ENCODE data around the gene GPR52.

Gene GPR52

GRCh38 chr1:174433451-174433850 is 14.3 kb upstream of the GPR52 start:
- DNase-seq = no peak
- H3K27ac ChIP-seq = no peak overlapping the region
- H3K9me3 ChIP-seq = no peaks in the 10 kb centered on the region
- no peak overlapping the region for H3K4me3 ChIP-seq
- intact Hi-C loops (cut with DNase I; ENCODE audit: low total_unique reads) = no loop called here
- TF ChIP-seq, protein P1, sequence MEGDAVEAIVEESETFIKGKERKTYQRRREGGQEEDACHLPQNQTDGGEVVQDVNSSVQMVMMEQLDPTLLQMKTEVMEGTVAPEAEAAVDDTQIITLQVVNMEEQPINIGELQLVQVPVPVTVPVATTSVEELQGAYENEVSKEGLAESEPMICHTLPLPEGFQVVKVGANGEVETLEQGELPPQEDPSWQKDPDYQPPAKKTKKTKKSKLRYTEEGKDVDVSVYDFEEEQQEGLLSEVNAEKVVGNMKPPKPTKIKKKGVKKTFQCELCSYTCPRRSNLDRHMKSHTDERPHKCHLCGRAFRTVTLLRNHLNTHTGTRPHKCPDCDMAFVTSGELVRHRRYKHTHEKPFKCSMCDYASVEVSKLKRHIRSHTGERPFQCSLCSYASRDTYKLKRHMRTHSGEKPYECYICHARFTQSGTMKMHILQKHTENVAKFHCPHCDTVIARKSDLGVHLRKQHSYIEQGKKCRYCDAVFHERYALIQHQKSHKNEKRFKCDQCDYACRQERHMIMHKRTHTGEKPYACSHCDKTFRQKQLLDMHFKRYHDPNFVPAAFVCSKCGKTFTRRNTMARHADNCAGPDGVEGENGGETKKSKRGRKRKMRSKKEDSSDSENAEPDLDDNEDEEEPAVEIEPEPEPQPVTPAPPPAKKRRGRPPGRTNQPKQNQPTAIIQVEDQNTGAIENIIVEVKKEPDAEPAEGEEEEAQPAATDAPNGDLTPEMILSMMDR (IDR thresholded peaks at IDR 0.05) = no peak
- no peaks in the 10 kb centered on the region for H3K4me1 ChIP-seq
- no peaks in the 10 kb centered on the region for H3K36me3 ChIP-seq
- H3K27me3 ChIP-seq = no peaks in the 10 kb centered on the region

- TF ChIP-seq, protein P1 (IDR thresholded peaks at IDR 0.05) = no peak
- no peaks in the 10 kb centered on the region for H3K36me3 ChIP-seq
- DNase-seq = no peak
- H3K9me3 ChIP-seq = peaks cover 0 to 7% (median 0%) of the 10 kb centered on the region in 3 donors
- peaks cover 0 to 11% (median 2%) of the 10 kb centered on the region in 4 donors for H3K4me1 ChIP-seq
- H3K27ac ChIP-seq = no peak overlapping the region
- no peak overlapping the region for H3K4me3 ChIP-seq
- no peaks in the 10 kb centered on the region for H3K27me3 ChIP-seq
- intact Hi-C loops (cut with DNase I; ENCODE audit: low total_unique reads) = no loop called here
These were observed 2.4 kb upstream of the GPR52 start for GRCh38 chr1:174445351-174445750.

- DNase-seq = no peak
- TF ChIP-seq, protein P1 (IDR thresholded peaks at IDR 0.05) = no peak
- Histone ChIP-seq H3K4me1 (peaks cover 0 to 11% (median 2%) of the 10 kb centered on the region in 4 donors), H3K27me3 (no peaks in the 10 kb centered on the region), H3K27ac (no peak overlapping the region), H3K36me3 (no peaks in the 10 kb centered on the region), H3K9me3 (peaks cover 0 to 7% (median 0%) of the 10 kb centered on the region in 3 donors), H3K4me3 (no peak overlapping the region)
- intact Hi-C loops (cut with DNase I; ENCODE audit: low total_unique reads) = no loop called here
These were observed 1.9 kb upstream of the GPR52 start for GRCh38 chr1:174445817-174446216.

- Histone ChIP-seq H3K4me3 (no peak overlapping the region), H3K4me1 (peaks cover 0 to 11% (median 2%) of the 10 kb centered on the region in 4 donors), H3K9me3 (peaks cover 0 to 5% (median 0%) of the 10 kb centered on the region in 3 donors), H3K27ac (no peak overlapping the region), H3K36me3 (no peaks in the 10 kb centered on the region), H3K27me3 (no peaks in the 10 kb centered on the region)
- TF ChIP-seq, protein P1 (IDR thresholded peaks at IDR 0.05) = no peak
- no peak for DNase-seq
- intact Hi-C loops (cut with DNase I; ENCODE audit: low total_unique reads) = no loop called here
These were observed 743 bp downstream of the GPR52 start for GRCh38 chr1:174448531-174448883.

GRCh38 chr1:174448974-174449373 is 1.2 kb downstream of the GPR52 start:
- H3K4me3 ChIP-seq = no peak overlapping the region
- no peaks in the 10 kb centered on the region for H3K36me3 ChIP-seq
- intact Hi-C loops (cut with DNase I; ENCODE audit: low total_unique reads) = no loop called here
- no peak overlapping the region for H3K27ac ChIP-seq
- no peaks in the 10 kb centered on the region for H3K27me3 ChIP-seq
- DNase-seq = no peak
- peaks cover 0 to under 1% (median 0%) of the 10 kb centered on the region in 3 donors for H3K9me3 ChIP-seq
- TF ChIP-seq, protein P1 (IDR thresholded peaks at IDR 0.05) = no peak
- peaks cover 0 to 11% (median 2%) of the 10 kb centered on the region in 4 donors for H3K4me1 ChIP-seq

GRCh38 chr1:174451408-174451807 is 3.6 kb downstream of the GPR52 start:
- no peak for DNase-seq
- Histone ChIP-seq H3K9me3 (no peaks in the 10 kb centered on the region), H3K4me1 (peaks cover 0 to 11% (median 2%) of the 10 kb centered on the region in 4 donors), H3K27ac (no peak overlapping the region), H3K27me3 (no peaks in the 10 kb centered on the region), H3K36me3 (no peaks in the 10 kb centered on the region), H3K4me3 (no peak overlapping the region)
- TF ChIP-seq, protein P1 (IDR thresholded peaks at IDR 0.05) = no peak
- intact Hi-C loops (cut with DNase I; ENCODE audit: low total_unique reads) = no loop called here

Measured in tibial artery (tissue), 4 donors.